ENCODE data around the gene CDHR5.
A peak's percentile ranks its signal among the peaks of the same experiment; 100 is the strongest.

Gene CDHR5

GRCh38 chr11:620935-621814 lies 3.6 kb downstream of the CDHR5 start:
- DNase-seq = no peak

- DNase-seq = no peak
These were observed 4.6 kb downstream of the CDHR5 start for GRCh38 chr11:620201-620600.

GRCh38 chr11:619628-620050 lies 5.1 kb downstream of the CDHR5 start:
- no peak for DNase-seq

GRCh38 chr11:618856-619627 lies 5.7 kb downstream of the CDHR5 start:
- DNase-seq = no peak

GRCh38 chr11:617912-618682 lies 6.7 kb downstream of the CDHR5 start:
- DNase-seq = no peak

- no peak for DNase-seq
These were observed 7.4 kb downstream of the CDHR5 start for GRCh38 chr11:617199-617911.

GRCh38 chr11:616320-617198 lies 8.2 kb downstream of the CDHR5 start:
- no peak for DNase-seq

- DNase-seq = peak; percentile 69
These were observed 9.0 kb downstream of the CDHR5 start, which contains the start of gene IRF7 for GRCh38 chr11:615504-616319. IRF7 (minus strand) TSS chr11:615950; CDS start chr11:615364, 586 bp downstream.

- no peak for DNase-seq
These were observed 9.9 kb downstream of the CDHR5 start for GRCh38 chr11:614623-615503.

GRCh38 chr11:614021-614622 lies 10.6 kb downstream of the CDHR5 start:
- DNase-seq = no peak

- DNase-seq = no peak
These were observed 11.3 kb downstream of the CDHR5 start for GRCh38 chr11:613369-613968.

- no peak for DNase-seq
These were observed 11.8 kb downstream of the CDHR5 start for GRCh38 chr11:612961-613300.

GRCh38 chr11:612201-612960 lies 12.4 kb downstream of the CDHR5 start:
- DNase-seq = no peak

GRCh38 chr11:611001-611996 lies 13.5 kb downstream of the CDHR5 start:
- no peak for DNase-seq

GRCh38 chr11:610146-610801 lies 14.5 kb downstream of the CDHR5 start:
- no peak for DNase-seq

GRCh38 chr11:609341-609811 lies 15.4 kb downstream of the CDHR5 start:
- DNase-seq = no peak

Measured in NCI-H2107 (cell line).